A673 (cell line): ENCODE results near the gene PTPN1.

Experiments used
- CTCF ChIP-seq: fragments of 300-800, 200-600 bp; sonication (generic); conservative IDR thresholded peaks from 2 replicates; pipeline ENCODE4 v1.5.1; 2017; ENCODE audit warnings: low read depth, mild to moderate bottlenecking, antibody characterized with exemption, low read length, moderate library complexity, mixed read lengths
- EZH2 ChIP-seq: fragments of 200-600 bp; sonication (generic); IDR thresholded peaks from 2 replicates; pipeline ENCODE4 v1.6.1; 2017; ENCODE audit warnings: borderline replicate concordance, low read depth, mild to moderate bottlenecking, mixed read lengths, antibody characterized with exemption, low read length; ENCODE audit not compliant: poor library complexity, severe bottlenecking

- TF ChIP-seq CTCF (no peak), EZH2 (no peak)
These were observed 117.6 kb downstream of the PTPN1 start for GRCh38 chr20:50627747-50628146.
